SIG-M5 treated with dmso at 0.1 percent for 504 hours (cell line): ENCODE results near the gene P2RX4.
"Not testable (repeated sequence)": the region's sequence is repeated elsewhere in the genome, so short reads cannot be mapped to it uniquely, and the experiment has no call there.

Experiments used
- DNase-seq: peaks from one replicate; lab custom pipeline; 2025; ENCODE audit not compliant: unreplicated experiment; lab: John Stamatoyannopoulos, UW

P2RX4 gene

GRCh38 chr12:121188227-121188626, 21.7 kb upstream of the P2RX4 start:
- DNase-seq, result no peak

- DNase-seq, result no peak
These were observed 20.8 kb upstream of the P2RX4 start for GRCh38 chr12:121189131-121189530.

- DNase-seq, result no peak
These were observed 20.2 kb upstream of the P2RX4 start for GRCh38 chr12:121189619-121190155.

- peak; percentile 68 for DNase-seq
These were observed 19.4 kb upstream of the P2RX4 start for GRCh38 chr12:121190523-121191031.

DNA sequence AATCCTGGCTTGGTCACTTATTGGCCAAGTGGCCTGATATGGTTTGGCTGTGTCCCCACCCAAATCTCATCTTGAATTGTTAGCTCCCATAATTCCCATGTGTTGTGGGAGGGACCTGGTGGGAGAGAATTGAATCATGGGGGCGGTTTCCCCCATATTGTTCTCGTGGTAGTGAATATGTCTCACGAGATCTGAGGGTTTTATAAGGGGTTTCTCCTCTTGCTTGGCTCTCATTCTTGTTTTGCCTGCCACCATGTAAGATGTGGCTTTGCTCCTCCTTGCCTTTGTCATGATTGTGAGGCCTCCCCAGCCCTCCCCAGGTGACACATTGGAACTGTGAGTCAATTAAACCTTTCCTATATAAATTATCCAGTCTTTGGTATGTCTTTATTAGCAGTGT, 18.8 kb upstream of the P2RX4 start:
- no peak for DNase-seq

DNA sequence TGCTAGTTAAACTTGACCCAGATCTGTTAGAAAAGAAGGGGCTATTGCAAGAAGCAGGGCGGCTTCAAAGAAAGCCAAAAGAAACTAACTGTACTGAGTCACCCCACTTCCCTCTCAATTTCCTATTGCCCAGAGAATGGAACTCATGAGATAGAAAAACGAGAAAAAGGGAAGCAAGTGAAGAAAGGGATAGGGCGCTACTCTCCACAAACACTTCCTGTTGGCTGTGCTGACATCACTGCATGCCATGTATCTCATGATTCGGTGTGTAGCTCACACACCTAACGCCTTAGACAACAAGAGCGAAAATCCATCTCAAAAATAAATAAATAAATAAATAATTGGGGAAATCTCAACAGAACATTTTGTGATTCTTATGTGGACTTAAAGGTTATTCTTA, 13.0 kb upstream of the P2RX4 start:
- peak; percentile 97 for DNase-seq

DNA sequence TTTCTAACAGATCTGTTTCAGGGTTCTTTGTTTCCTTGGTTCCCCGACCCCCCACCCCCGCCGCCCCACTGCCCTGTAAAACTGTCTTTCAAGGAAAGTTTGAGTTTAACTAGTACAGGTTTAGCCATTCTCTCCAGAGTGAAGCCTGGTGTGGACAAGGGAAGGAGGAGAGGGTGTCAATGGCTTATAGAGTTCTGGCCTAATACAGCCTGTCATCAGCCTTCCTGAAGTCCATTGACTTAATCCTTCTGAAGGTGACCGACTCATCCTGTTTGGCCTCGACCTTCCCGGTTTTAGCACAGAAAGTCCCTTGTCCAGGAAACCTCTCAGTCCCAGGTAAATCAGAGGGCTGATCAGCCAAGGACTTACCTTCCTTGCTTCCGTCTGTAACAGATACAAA, 11.0 kb upstream of the P2RX4 start:
- no peak for DNase-seq

DNA sequence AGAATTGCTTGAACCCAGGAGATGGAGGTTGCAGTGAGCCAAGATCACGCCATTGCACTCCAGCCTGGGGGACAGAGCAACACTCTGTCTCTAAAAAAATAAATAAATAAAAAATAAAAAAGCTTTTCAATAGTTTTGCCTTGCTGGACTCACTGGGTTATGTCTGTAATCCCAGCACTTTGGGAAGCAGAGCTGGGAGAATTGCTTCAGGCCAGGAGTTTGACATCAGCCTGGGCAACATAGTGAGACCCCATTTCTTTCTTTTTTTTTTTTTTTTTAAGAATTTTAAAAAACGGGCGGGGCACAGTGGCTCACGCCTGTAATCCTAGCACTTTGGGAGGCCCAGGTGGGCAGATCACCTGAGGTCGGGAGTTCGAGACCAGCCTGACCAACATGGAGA, 8.8 kb upstream of the P2RX4 start:
- DNase-seq, result not testable (repeated sequence)

GRCh38 chr12:121202407-121203355, 7.2 kb upstream of the P2RX4 start:
- DNase-seq, result peak; percentile 15

- DNase-seq, result no peak
These were observed 6.4 kb upstream of the P2RX4 start for GRCh38 chr12:121203482-121203881.

DNA sequence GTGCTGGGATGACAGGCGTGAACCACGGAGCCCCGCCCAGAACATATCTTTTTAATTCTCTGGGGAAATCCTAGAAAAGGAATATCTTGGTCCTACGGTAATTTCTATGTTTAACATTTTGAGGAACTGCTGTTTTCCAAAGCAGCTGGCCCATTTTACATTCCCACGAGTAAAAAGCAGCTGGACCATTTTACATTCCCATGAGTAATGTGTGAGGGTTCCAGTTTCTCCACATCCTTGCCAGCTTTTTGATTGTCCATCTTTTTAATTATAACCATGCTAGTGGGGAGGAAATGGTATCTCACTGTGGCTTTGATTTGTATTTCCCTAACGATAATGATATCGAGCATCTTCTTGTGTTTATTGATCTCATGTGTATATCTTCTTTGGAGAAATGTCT, 4.4 kb upstream of the P2RX4 start:
- no peak for DNase-seq

DNA sequence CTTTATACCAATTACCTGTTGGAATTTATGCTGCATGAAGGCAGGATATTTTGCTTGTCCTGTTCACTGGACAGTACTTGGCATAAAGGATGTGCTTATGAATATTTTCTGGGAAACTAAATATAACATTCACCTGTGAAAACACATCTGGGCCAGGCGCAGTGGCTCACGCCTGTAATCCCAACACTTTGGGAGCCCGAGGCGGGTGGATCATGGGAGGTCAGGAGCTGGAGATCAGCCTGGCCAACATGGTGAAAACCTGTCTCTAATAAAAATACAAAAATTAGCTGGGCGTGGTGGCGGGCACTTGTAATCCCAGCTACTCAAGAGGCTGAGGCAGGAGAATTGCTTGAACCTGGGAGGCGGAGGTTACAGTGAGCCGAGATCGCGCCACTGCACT, 1.4 kb upstream of the P2RX4 start:
- DNase-seq, result not testable (repeated sequence)

- DNase-seq, result no peak
These were observed 708 bp upstream of the P2RX4 start for GRCh38 chr12:121209221-121209620.

DNA sequence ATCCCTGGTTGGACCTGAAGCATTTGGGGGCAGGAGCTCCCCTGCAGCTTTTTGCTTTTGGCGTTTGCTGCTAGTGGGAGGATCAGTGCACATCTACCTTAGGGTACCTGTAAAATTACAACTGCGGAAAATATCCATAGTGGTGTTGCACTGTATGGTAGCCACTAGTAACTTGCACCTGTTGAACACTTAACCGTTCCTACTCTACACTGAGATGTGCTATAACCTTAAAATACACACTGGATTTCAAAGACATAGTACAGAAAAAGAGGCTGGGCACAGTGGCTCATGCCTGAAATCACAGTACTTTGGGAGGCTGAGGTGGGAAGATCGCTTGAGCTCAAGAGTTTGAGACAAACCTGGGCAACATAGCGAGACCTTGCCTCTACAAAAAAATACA, 2.9 kb downstream of the P2RX4 start:
- DNase-seq, result no peak

DNA sequence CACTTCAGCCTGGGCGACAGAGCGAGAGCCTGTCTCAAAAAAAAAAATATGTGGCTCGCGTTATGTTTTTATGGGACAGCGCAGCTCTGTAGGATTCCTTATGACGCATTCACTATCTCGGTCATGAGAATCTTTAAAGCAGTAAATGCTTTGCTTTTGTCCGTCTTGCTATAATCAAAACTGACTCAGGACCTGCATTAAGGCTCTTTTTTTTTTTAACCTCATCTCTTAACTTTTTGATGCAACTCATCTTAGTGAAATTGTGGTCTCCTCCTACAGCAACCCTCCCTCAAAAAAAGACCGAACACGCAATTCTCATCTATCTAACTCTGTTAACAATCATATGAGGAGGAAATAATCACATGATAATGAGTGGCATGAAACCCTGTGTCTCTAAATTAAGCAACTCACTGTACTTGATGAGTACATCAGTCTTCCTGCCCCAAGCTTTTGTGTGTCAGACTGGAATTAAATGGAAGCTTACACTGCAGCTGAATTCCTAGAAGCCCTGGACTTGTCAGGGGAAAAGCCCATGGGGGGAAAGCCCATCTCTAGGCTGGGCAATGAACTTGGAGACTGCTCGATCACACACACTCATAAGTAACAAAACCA, 4.3 kb downstream of the P2RX4 start:
- peak; percentile 70 for DNase-seq

DNA sequence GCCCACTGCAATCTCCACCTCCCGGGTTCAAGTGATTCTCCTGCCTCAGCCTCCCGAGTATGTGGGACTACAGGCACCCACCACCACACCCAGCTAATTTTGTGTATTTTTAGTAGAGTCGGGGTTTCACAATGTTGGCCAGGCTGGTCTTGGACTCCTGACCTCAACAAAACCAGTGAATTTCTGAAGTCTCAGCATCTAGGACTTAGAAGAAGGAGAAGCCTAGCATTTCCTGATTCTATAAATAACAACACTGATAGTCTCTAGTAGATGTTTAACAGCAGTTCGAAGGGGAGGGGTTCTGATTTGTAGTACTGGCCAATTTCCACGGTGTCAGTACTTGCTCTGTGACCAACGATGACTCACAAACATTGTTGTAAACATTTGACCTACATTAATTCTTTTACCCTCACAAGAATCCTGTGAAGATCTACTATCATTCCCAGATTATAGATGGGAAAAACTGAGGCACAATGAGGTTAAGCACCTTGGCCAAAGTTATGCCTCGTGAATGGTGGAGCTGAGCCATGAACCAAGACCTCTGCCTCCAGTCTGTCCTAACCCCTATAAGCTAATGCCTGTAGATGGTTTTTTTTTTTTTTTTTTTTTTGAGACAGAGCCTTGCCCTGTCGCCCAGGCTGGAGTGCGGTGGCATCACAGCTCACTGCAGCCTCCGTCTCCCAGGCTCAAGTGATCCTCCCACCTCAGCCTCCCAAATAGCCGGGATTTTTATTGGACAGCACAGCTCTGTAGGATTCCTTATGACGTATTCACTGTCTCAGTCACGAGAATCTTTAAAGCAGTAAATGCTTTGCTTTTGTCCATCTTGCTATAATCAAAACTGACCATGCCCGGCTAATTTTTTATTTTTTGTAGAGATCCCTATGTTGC, 5.2 kb downstream of the P2RX4 start:
- peak; percentile 74 for DNase-seq

GRCh38 chr12:121216102-121216501, 6.2 kb downstream of the P2RX4 start:
- no peak for DNase-seq

- DNase-seq, result no peak
These were observed 7.1 kb downstream of the P2RX4 start for GRCh38 chr12:121217063-121217462.

DNA sequence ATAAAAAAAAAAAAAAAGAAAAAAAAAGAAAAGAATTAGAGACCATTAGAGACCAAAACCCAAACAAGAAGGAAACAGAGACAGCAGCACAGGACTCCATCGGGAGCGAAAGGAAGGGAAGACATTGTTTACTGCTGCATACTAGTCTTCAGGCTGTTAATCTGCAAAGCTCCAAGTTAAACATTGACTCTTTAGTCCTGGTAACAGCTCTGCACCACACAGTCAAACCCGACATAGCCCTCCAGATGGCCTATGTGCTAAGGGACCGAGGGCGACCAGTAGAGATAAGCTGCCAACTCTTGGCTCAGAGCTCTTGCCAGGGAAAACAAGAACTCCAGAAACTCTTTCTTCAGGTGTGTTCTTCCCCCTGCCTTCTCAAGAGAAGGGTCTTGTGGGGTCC, 7.8 kb downstream of the P2RX4 start:
- no peak for DNase-seq

GRCh38 chr12:121218588-121219352, 8.8 kb downstream of the P2RX4 start:
- DNase-seq, result no peak
